ENCODE data around the gene MRTFB.
"Not testable (repeated sequence)": the region's sequence is repeated elsewhere in the genome, so short reads cannot be mapped to it uniquely, and the experiment has no call there.

Gene MRTFB

GRCh38 chr16:14183962-14184361 lies 112.8 kb downstream of the MRTFB start:
- not testable (repeated sequence) for H3K36me3 Mint-ChIP-seq (ENCODE audit: low read depth); H3K27me3 Mint-ChIP-seq (ENCODE audit: low read depth); DNase-seq (ENCODE audit: low spot score); H3K27ac Mint-ChIP-seq; H3K4me1 Mint-ChIP-seq (ENCODE audit: low read depth); H3K4me3 Mint-ChIP-seq; H3K9me3 Mint-ChIP-seq

GRCh38 chr16:14186007-14186794 lies 115.1 kb downstream of the MRTFB start:
- no peaks in the 10 kb centered on the region for H3K9me3 Mint-ChIP-seq
- H3K27me3 Mint-ChIP-seq (ENCODE audit: low read depth) = no peaks in the 10 kb centered on the region
- H3K4me1 Mint-ChIP-seq (ENCODE audit: low read depth) = peaks cover 6% of the 10 kb centered on the region
- no peaks in the 10 kb centered on the region for H3K36me3 Mint-ChIP-seq (ENCODE audit: low read depth)
- H3K4me3 Mint-ChIP-seq = peak overlapping the region; percentile 18
- DNase-seq (ENCODE audit: low spot score) = peak; percentile 30
- H3K27ac Mint-ChIP-seq = no peak overlapping the region

GRCh38 chr16:14186795-14187221 lies 115.7 kb downstream of the MRTFB start:
- Mint-ChIP-seq H3K27ac (peak overlapping the region; percentile 20), H3K36me3 (ENCODE audit: low read depth) (no peaks in the 10 kb centered on the region), H3K4me1 (ENCODE audit: low read depth) (peaks cover 6% of the 10 kb centered on the region), H3K4me3 (peak overlapping the region; percentile 18), H3K27me3 (ENCODE audit: low read depth) (no peaks in the 10 kb centered on the region), H3K9me3 (no peaks in the 10 kb centered on the region)
- no peak for DNase-seq (ENCODE audit: low spot score)

GRCh38 chr16:14187517-14188338 lies 116.6 kb downstream of the MRTFB start:
- Mint-ChIP-seq H3K36me3 (ENCODE audit: low read depth) (no peaks in the 10 kb centered on the region), H3K4me3 (peak overlapping the region; percentile 18), H3K4me1 (ENCODE audit: low read depth) (peaks cover 8% of the 10 kb centered on the region), H3K27ac (no peak overlapping the region), H3K9me3 (no peaks in the 10 kb centered on the region), H3K27me3 (ENCODE audit: low read depth) (no peaks in the 10 kb centered on the region)
- no peak for DNase-seq (ENCODE audit: low spot score)

GRCh38 chr16:14193316-14193871 lies 122.3 kb downstream of the MRTFB start:
- Mint-ChIP-seq H3K9me3 (no peaks in the 10 kb centered on the region), H3K36me3 (ENCODE audit: low read depth) (no peaks in the 10 kb centered on the region), H3K4me1 (ENCODE audit: low read depth) (peaks cover 23% of the 10 kb centered on the region), H3K27ac (peak overlapping the region; percentile 84), H3K4me3 (peak overlapping the region; percentile 72), H3K27me3 (ENCODE audit: low read depth) (no peaks in the 10 kb centered on the region)
- DNase-seq (ENCODE audit: low spot score) = no peak

- H3K4me1 Mint-ChIP-seq (ENCODE audit: low read depth) = peaks cover 27% of the 10 kb centered on the region
- H3K36me3 Mint-ChIP-seq (ENCODE audit: low read depth) = no peaks in the 10 kb centered on the region
- no peaks in the 10 kb centered on the region for H3K9me3 Mint-ChIP-seq
- H3K27me3 Mint-ChIP-seq (ENCODE audit: low read depth) = no peaks in the 10 kb centered on the region
- no peak overlapping the region for H3K27ac Mint-ChIP-seq
- H3K4me3 Mint-ChIP-seq = no peak overlapping the region
- no peak for DNase-seq (ENCODE audit: low spot score)
Observed at GRCh38 chr16:14194721-14195120, 123.6 kb downstream of the MRTFB start.

GRCh38 chr16:14196011-14196410 lies 124.9 kb downstream of the MRTFB start:
- H3K4me1 Mint-ChIP-seq (ENCODE audit: low read depth) = peaks cover 27% of the 10 kb centered on the region
- DNase-seq (ENCODE audit: low spot score) = no peak
- H3K4me3 Mint-ChIP-seq = no peak overlapping the region
- H3K27ac Mint-ChIP-seq = no peak overlapping the region
- no peaks in the 10 kb centered on the region for H3K36me3 Mint-ChIP-seq (ENCODE audit: low read depth)
- H3K9me3 Mint-ChIP-seq = no peaks in the 10 kb centered on the region
- H3K27me3 Mint-ChIP-seq (ENCODE audit: low read depth) = no peaks in the 10 kb centered on the region

- no peak overlapping the region for H3K27ac Mint-ChIP-seq
- H3K9me3 Mint-ChIP-seq = no peaks in the 10 kb centered on the region
- H3K4me3 Mint-ChIP-seq = no peak overlapping the region
- no peaks in the 10 kb centered on the region for H3K27me3 Mint-ChIP-seq (ENCODE audit: low read depth)
- no peak for DNase-seq (ENCODE audit: low spot score)
- H3K4me1 Mint-ChIP-seq (ENCODE audit: low read depth) = peaks cover 27% of the 10 kb centered on the region
- H3K36me3 Mint-ChIP-seq (ENCODE audit: low read depth) = no peaks in the 10 kb centered on the region
Observed at GRCh38 chr16:14196539-14196938, 125.4 kb downstream of the MRTFB start.

GRCh38 chr16:14198012-14198411 lies 126.9 kb downstream of the MRTFB start:
- no peak for DNase-seq (ENCODE audit: low spot score)
- no peaks in the 10 kb centered on the region for H3K27me3 Mint-ChIP-seq (ENCODE audit: low read depth)
- H3K4me3 Mint-ChIP-seq = no peak overlapping the region
- peaks cover 26% of the 10 kb centered on the region for H3K4me1 Mint-ChIP-seq (ENCODE audit: low read depth)
- H3K36me3 Mint-ChIP-seq (ENCODE audit: low read depth) = no peaks in the 10 kb centered on the region
- no peaks in the 10 kb centered on the region for H3K9me3 Mint-ChIP-seq
- H3K27ac Mint-ChIP-seq = no peak overlapping the region

- no peak overlapping the region for H3K27ac Mint-ChIP-seq
- H3K9me3 Mint-ChIP-seq = no peaks in the 10 kb centered on the region
- no peak overlapping the region for H3K4me3 Mint-ChIP-seq
- peaks cover 23% of the 10 kb centered on the region for H3K4me1 Mint-ChIP-seq (ENCODE audit: low read depth)
- no peaks in the 10 kb centered on the region for H3K36me3 Mint-ChIP-seq (ENCODE audit: low read depth)
- H3K27me3 Mint-ChIP-seq (ENCODE audit: low read depth) = no peaks in the 10 kb centered on the region
- no peak for DNase-seq (ENCODE audit: low spot score)
Observed at GRCh38 chr16:14198572-14198971, 127.5 kb downstream of the MRTFB start.

GRCh38 chr16:14199199-14199598 lies 128.1 kb downstream of the MRTFB start:
- Mint-ChIP-seq H3K27ac (no peak overlapping the region), H3K27me3 (ENCODE audit: low read depth) (no peaks in the 10 kb centered on the region), H3K9me3 (no peaks in the 10 kb centered on the region)

GRCh38 chr16:14199624-14200023 lies 128.5 kb downstream of the MRTFB start:
- H3K4me1 Mint-ChIP-seq (ENCODE audit: low read depth) = peaks cover 19% of the 10 kb centered on the region
- no peaks in the 10 kb centered on the region for H3K36me3 Mint-ChIP-seq (ENCODE audit: low read depth)
- DNase-seq (ENCODE audit: low spot score) = no peak
- no peaks in the 10 kb centered on the region for H3K9me3 Mint-ChIP-seq
- no peak overlapping the region for H3K4me3 Mint-ChIP-seq
- no peaks in the 10 kb centered on the region for H3K27me3 Mint-ChIP-seq (ENCODE audit: low read depth)
- no peak overlapping the region for H3K27ac Mint-ChIP-seq

More at GRCh38 chr16:14199199-14199598, 128.1 kb downstream of the MRTFB start:
- peaks cover 19% of the 10 kb centered on the region for H3K4me1 Mint-ChIP-seq (ENCODE audit: low read depth)
- H3K4me3 Mint-ChIP-seq = no peak overlapping the region
- DNase-seq (ENCODE audit: low spot score) = no peak
- no peaks in the 10 kb centered on the region for H3K36me3 Mint-ChIP-seq (ENCODE audit: low read depth)

- Mint-ChIP-seq H3K9me3 (no peaks in the 10 kb centered on the region), H3K27me3 (ENCODE audit: low read depth) (no peaks in the 10 kb centered on the region), H3K4me3 (no peak overlapping the region), H3K27ac (no peak overlapping the region), H3K36me3 (ENCODE audit: low read depth) (no peaks in the 10 kb centered on the region), H3K4me1 (ENCODE audit: low read depth) (peaks cover 19% of the 10 kb centered on the region)
- no peak for DNase-seq (ENCODE audit: low spot score)
Observed at GRCh38 chr16:14202095-14202494, 131.0 kb downstream of the MRTFB start.

- Mint-ChIP-seq H3K4me1 (ENCODE audit: low read depth) (peaks cover 17% of the 10 kb centered on the region), H3K36me3 (ENCODE audit: low read depth) (no peaks in the 10 kb centered on the region), H3K9me3 (no peaks in the 10 kb centered on the region), H3K27ac (no peak overlapping the region), H3K4me3 (no peak overlapping the region), H3K27me3 (ENCODE audit: low read depth) (no peaks in the 10 kb centered on the region)
- no peak for DNase-seq (ENCODE audit: low spot score)
Observed at GRCh38 chr16:14202697-14203096, 131.6 kb downstream of the MRTFB start.

Measured in T-helper 2 cell treated with Interferon-gamma antibody and Interleukin-4, amounts not matched to agents 5 μg/mL and 100 μg/mL, for 36 hours (primary cell).